D721Med (cell line): ENCODE measurements around the gene ATIC.

Source experiments
- DNase-seq: peaks from one replicate; pipeline ENCODE4 v3.0.0; 2011; ENCODE audit warnings: low spot score; ENCODE audit not compliant: insufficient read length
- FAIRE-seq: peaks from 2 replicates; lab custom pipeline; 2011; peaks lifted over from hg19 to GRCh38; lab: Jason Lieb, UNC
- TF ChIP-seq, protein P1 (sequence below): IDR thresholded peaks from 2 replicates; pipeline ENCODE4 v1.5.1; 2012; ENCODE audit warnings: mild to moderate bottlenecking, control low read depth; ENCODE audit not compliant: insufficient read depth; ENCODE audit errors: missing control alignments

The ATIC gene

DNA sequence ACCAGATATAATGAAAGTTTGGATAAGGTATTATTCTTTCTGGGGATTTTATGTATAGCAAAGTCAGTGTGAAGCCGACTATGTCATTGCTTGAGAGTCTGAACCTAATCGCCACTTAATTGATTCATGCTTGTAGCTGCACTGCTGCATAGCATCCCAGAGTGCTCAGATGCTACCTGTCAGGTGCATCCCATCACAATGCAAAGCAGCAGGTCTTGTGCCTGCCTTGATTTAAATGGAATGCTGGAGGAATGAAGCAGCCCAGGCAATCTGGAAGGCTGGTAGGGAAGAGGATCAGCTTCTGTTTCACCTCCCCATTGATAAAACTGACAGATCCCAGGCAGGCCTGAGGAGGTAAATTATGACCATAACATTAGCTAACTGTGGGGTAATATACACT, 40.4 kb upstream of the ATIC start:
- DNase-seq (no peak), FAIRE-seq (no peak)

DNA sequence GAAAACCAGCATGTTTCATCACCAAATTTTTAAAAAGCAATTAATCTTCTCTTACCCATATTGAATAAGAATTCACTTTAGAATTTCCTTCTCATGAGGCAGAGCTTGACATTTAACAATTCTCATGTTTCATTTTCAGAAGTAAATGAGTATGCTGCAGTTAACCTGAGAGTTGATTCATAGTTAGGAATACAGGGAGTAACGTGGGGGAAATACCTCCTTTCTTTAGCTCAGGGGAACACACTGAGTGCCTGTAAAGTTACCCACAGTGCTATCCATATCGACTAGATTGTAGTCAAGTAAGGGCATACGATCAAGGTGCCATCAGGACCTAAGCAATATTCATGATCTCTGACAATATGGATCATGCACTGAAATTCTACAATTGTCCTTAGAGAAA, 38.9 kb upstream of the ATIC start:
- TF ChIP-seq, protein P1, sequence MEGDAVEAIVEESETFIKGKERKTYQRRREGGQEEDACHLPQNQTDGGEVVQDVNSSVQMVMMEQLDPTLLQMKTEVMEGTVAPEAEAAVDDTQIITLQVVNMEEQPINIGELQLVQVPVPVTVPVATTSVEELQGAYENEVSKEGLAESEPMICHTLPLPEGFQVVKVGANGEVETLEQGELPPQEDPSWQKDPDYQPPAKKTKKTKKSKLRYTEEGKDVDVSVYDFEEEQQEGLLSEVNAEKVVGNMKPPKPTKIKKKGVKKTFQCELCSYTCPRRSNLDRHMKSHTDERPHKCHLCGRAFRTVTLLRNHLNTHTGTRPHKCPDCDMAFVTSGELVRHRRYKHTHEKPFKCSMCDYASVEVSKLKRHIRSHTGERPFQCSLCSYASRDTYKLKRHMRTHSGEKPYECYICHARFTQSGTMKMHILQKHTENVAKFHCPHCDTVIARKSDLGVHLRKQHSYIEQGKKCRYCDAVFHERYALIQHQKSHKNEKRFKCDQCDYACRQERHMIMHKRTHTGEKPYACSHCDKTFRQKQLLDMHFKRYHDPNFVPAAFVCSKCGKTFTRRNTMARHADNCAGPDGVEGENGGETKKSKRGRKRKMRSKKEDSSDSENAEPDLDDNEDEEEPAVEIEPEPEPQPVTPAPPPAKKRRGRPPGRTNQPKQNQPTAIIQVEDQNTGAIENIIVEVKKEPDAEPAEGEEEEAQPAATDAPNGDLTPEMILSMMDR, result no peak
- DNase-seq (no peak), FAIRE-seq (no peak)

More for the DNA sequence above, 40.4 kb upstream of the ATIC start:
- TF ChIP-seq, protein P1, result no peak

DNA sequence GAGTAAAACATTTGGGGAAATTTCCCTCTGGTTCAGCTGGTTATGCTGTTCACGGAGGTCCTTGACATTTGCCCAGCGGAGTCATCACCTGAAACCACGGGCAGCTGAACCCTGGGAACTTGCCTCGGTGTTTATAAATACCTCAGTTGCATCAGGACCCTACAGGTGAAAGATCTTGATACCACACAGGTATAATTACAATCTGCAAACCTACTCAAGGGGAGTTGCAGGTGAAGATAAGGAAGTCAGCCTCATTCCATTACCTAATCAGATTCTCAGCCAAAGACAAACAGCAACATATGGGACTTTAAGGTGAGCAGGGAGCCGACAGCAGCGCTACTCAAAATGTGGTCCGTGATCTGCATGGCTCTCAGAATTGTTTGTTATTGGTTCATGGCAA, 37.0 kb upstream of the ATIC start:
- no peak for FAIRE-seq
- DNase-seq, result no peak
- TF ChIP-seq, protein P1, result no peak

DNA sequence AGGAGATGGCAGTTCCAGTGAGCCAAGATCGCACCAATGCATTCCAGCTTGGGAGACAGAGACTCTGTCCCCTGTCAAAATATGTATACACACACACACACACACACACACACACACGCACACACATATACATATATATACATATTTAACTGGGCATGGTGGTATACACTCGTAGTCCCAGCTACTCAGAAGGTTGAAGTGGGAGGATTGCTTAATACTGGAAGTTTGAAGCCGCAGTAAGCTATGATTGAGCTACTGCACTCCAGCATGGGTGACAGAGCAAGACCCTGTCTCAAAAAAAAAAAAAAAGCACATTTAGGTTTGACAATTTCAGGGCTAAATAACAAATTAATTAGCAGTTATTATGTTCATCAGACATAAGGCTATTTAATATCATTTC, 36.0 kb upstream of the ATIC start:
- TF ChIP-seq, protein P1, result no peak
- FAIRE-seq, result no peak
- DNase-seq, result no peak

DNA sequence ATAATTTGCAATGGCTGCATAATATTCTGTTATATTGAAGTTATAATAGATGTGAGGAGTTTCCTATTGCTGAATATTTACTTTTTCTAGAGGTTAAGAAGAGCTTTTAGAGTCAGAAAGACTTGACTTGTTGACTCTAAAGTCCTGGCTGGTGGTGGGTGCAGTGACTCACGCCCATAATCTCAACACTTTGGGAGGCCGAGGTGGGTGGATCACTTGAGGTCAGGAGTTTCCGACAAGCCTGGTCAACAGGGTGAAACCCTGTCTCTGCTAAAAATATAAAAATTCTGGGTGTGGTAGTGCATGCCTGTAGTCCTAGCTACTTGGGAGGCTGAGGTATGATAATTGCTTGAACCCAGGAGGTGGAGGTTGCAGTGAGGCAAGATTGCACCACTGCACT, 33.9 kb upstream of the ATIC start:
- TF ChIP-seq, protein P1, result no peak
- DNase-seq (no peak), FAIRE-seq (no peak)

DNA sequence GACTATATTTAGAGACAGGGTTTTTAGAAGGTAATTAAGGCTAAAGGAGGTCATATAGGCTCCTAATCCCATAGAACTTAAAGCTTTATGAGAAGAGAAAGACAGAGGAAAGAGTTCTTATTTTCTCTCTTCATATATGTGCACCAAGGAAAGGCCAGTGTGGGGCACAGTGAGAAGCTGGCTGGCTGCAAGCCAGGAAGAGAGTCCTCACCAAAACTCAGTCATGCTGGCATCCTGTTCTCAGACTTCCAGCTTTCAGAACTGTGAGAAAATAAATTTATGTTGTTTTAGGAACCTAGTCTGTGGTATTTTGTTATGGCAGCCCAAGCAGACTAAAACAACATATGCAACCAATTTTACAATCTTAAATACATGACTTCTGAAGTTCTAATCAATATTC, 31.5 kb upstream of the ATIC start:
- FAIRE-seq, result no peak
- no peak for DNase-seq
- TF ChIP-seq, protein P1, result no peak

DNA sequence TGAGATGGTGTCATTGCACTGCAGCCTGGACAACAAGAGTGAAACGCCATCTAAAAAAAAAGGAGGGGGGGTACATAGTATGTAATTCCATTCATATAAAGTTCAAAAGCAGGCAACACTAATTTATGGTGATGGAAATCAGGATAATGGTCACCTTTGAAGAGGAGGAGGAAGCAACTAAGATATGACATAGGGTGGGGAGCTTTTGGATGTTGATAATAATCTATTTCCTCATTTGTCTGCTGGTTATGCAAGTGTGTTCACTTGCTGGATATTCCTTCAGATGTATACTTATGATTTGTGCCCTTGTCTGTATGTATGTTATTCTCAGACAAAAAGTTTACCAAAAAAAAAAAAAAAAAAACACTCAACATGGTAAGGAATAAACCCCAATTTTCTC, 28.6 kb upstream of the ATIC start:
- TF ChIP-seq, protein P1, result no peak
- DNase-seq (no peak), FAIRE-seq (no peak)
